ENCODE data around the gene DEPDC4.
"Not testable (repeated sequence)": the region's sequence is repeated elsewhere in the genome, so short reads cannot be mapped to it uniquely, and the experiment has no call there.

DNA sequence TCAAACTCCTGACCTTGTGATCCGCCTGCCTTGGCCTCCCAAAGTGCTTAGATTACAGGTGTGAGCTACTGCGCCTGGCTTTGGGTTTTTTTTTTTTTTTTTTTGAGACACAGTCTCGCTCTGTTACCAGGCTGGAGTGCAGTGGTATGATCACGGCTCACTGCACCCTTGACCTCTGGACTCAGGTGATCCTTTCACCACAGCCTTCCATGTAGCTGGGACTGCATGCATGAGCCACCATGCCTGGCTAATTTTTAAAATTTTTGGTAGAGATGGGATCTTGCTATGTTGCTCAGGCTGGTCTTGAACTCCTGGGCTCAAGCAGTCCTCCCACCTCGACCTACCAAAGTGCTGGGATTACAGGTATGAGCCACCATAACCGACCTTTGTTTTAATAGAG lies 44.7 kb downstream of the DEPDC4 start:
- TF ChIP-seq, protein P1, sequence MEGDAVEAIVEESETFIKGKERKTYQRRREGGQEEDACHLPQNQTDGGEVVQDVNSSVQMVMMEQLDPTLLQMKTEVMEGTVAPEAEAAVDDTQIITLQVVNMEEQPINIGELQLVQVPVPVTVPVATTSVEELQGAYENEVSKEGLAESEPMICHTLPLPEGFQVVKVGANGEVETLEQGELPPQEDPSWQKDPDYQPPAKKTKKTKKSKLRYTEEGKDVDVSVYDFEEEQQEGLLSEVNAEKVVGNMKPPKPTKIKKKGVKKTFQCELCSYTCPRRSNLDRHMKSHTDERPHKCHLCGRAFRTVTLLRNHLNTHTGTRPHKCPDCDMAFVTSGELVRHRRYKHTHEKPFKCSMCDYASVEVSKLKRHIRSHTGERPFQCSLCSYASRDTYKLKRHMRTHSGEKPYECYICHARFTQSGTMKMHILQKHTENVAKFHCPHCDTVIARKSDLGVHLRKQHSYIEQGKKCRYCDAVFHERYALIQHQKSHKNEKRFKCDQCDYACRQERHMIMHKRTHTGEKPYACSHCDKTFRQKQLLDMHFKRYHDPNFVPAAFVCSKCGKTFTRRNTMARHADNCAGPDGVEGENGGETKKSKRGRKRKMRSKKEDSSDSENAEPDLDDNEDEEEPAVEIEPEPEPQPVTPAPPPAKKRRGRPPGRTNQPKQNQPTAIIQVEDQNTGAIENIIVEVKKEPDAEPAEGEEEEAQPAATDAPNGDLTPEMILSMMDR (IDR thresholded peaks at IDR 0.05): not testable (repeated sequence)
- not testable (repeated sequence) for TF ChIP-seq POLR2A (IDR thresholded peaks at IDR 0.05)

Measured in tibial nerve (tissue), 3 donors.